ENCODE measurements around the gene ACKR2.
A peak's percentile ranks its signal among the peaks of the same experiment; 100 is the strongest.

Gene ACKR2

DNA sequence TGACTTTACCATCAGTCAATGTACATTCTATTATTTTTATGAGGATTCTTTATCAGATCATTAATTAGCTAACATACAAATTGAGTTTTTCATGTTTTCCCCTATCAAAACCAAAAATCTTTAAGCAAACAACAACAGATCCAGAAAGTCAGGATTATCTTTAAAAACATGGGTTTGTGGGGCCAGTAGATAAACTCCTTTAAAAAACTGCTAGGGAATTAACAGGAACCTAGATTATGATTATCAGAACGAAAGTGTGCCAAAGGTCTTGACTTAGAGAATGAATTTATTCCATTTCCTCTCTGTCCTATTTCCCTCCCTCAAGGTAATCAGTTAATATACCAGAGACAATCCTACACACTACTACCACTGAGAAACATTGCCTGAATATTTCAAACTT, 23.0 kb upstream of the ACKR2 start:
- DNase-seq (ENCODE audit: low spot score in 2 of 2): no peak
- peaks cover 29% of the 10 kb centered on the region for H3K36me3 ChIP-seq (replicated peaks)
- in situ Hi-C loops (cut with MboI; ENCODE audit: low sequenced_read_pairs): loop anchor here (10.0 kb wide), 1 partner anchor 99 kb away; no protein-coding TSS in a partner anchor

GRCh38 chr3:42786631-42787030, 22.6 kb upstream of the ACKR2 start:
- Histone ChIP-seq H3K9me3 (no peaks in the 10 kb centered on the region), H3K4me1 (no peaks in the 10 kb centered on the region), H3K36me3 (replicated peaks) (peaks cover 29% of the 10 kb centered on the region), H3K4me3 (no peak overlapping the region), H3K27me3 (ENCODE audit: low read depth) (no peaks in the 10 kb centered on the region)
- in situ Hi-C loops (cut with MboI; ENCODE audit: low sequenced_read_pairs): loop anchor here (10.0 kb wide), 1 partner anchor 98 kb away; no protein-coding TSS in a partner anchor
- DNase-seq (ENCODE audit: low spot score in 2 of 2): no peak

More for the DNA sequence above, 23.0 kb upstream of the ACKR2 start:
- Histone ChIP-seq H3K27me3 (ENCODE audit: low read depth) (no peaks in the 10 kb centered on the region), H3K9me3 (no peaks in the 10 kb centered on the region), H3K4me1 (no peaks in the 10 kb centered on the region), H3K4me3 (no peak overlapping the region)

DNA sequence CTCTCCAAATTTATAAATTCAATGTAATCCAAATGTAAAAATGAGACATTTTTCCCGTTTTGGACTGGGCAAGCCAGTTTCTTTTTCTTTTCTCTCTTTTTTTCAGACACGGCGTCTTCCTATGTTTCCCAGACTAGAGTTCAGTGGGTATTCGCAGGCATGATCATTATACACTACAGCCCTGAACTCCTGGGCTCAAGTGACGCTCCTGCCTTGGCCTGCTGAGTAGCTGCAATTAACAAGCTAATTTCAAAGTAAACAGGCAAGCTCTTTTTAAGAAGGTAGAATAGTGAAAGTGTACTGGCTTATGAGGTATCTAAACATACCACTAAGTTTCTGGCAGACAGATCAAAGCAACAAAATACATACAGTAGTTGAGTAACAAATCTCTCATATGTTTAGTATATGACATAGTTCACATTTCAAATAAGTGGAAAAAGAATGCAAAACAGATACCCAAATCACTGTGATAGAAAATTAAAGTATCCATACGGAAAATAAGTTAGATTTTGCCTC, 18.5 kb upstream of the ACKR2 start:
- H3K4me1 ChIP-seq: peaks cover 6% of the 10 kb centered on the region
- H3K4me3 ChIP-seq: no peak overlapping the region
- H3K27me3 ChIP-seq (ENCODE audit: low read depth): no peaks in the 10 kb centered on the region
- no peak for DNase-seq (ENCODE audit: low spot score in 2 of 2)
- H3K9me3 ChIP-seq: no peaks in the 10 kb centered on the region
- peaks cover 21% of the 10 kb centered on the region for H3K36me3 ChIP-seq (replicated peaks)
- in situ Hi-C loops (cut with MboI; ENCODE audit: low sequenced_read_pairs): no loop called here

- Histone ChIP-seq H3K4me3 (no peak overlapping the region), H3K9me3 (peaks cover 2% of the 10 kb centered on the region; the same call in 1 of the 2 replicates), H3K36me3 (replicated peaks) (peaks cover 19% of the 10 kb centered on the region), H3K27me3 (ENCODE audit: low read depth) (no peaks in the 10 kb centered on the region), H3K4me1 (peaks cover 14% of the 10 kb centered on the region)
- in situ Hi-C loops (cut with MboI; ENCODE audit: low sequenced_read_pairs): no loop called here
- peak in 1 of 2 experiments; percentile 41 for DNase-seq (ENCODE audit: low spot score in 2 of 2)
These were observed 13.5 kb upstream of the ACKR2 start for GRCh38 chr3:42795621-42796181.

GRCh38 chr3:42796332-42796885, 12.8 kb upstream of the ACKR2 start:
- in situ Hi-C loops (cut with MboI; ENCODE audit: low sequenced_read_pairs): no loop called here
- peaks cover 2% of the 10 kb centered on the region; the same call in 1 of the 2 replicates for H3K9me3 ChIP-seq
- H3K4me3 ChIP-seq: no peak overlapping the region
- H3K36me3 ChIP-seq (replicated peaks): peaks cover 19% of the 10 kb centered on the region
- H3K4me1 ChIP-seq: peaks cover 14% of the 10 kb centered on the region
- H3K27me3 ChIP-seq (ENCODE audit: low read depth): no peaks in the 10 kb centered on the region
- DNase-seq (ENCODE audit: low spot score in 2 of 2): no peak

DNA sequence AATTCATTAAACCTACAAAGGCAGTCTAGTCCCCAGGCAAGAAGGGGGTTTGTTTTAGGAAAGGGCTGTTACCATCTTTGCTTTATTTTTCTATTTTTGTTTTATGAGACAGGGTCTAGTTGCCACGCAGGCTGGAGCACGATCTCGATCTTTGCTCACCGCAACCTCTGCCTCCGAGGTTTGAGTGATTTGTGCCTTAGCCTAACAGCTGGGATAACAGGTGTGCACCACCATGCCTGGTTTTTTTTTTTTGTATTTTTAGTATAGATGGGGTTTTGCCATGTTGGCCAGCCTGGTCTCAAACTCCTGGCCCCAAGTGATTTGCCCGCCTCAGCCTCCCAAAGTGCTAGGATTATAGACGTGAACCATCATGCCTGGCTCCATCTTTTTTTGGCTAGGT, 9.9 kb upstream of the ACKR2 start:
- Histone ChIP-seq H3K4me1 (peaks cover 23% of the 10 kb centered on the region), H3K36me3 (replicated peaks) (peaks cover 5% of the 10 kb centered on the region), H3K4me3 (no peak overlapping the region), H3K27me3 (ENCODE audit: low read depth) (no peaks in the 10 kb centered on the region), H3K9me3 (peaks cover 2% of the 10 kb centered on the region; the same call in 1 of the 2 replicates)
- DNase-seq (ENCODE audit: low spot score in 2 of 2): no peak
- in situ Hi-C loops (cut with MboI; ENCODE audit: low sequenced_read_pairs): no loop called here

- peaks cover 26% of the 10 kb centered on the region for H3K4me1 ChIP-seq
- peaks cover 5% of the 10 kb centered on the region; the same call in 1 of the 2 replicates for H3K36me3 ChIP-seq (replicated peaks)
- in situ Hi-C loops (cut with MboI; ENCODE audit: low sequenced_read_pairs): no loop called here
These were observed 9.0 kb upstream of the ACKR2 start for GRCh38 chr3:42800251-42800650.

GRCh38 chr3:42801048-42801620, 8.1 kb upstream of the ACKR2 start:
- Histone ChIP-seq H3K27me3 (ENCODE audit: low read depth) (no peaks in the 10 kb centered on the region), H3K36me3 (replicated peaks) (peaks cover 5% of the 10 kb centered on the region; the same call in 1 of the 2 replicates), H3K9me3 (peaks cover 2% of the 10 kb centered on the region; the same call in 1 of the 2 replicates), H3K4me1 (peaks cover 17% of the 10 kb centered on the region), H3K4me3 (no peak overlapping the region)
- DNase-seq (ENCODE audit: low spot score in 2 of 2): no peak
- in situ Hi-C loops (cut with MboI; ENCODE audit: low sequenced_read_pairs): no loop called here

More at GRCh38 chr3:42800251-42800650, 9.0 kb upstream of the ACKR2 start:
- DNase-seq (ENCODE audit: low spot score in 2 of 2): no peak
- Histone ChIP-seq H3K27me3 (ENCODE audit: low read depth) (no peaks in the 10 kb centered on the region), H3K9me3 (peaks cover 2% of the 10 kb centered on the region; the same call in 1 of the 2 replicates), H3K4me3 (no peak overlapping the region)

DNA sequence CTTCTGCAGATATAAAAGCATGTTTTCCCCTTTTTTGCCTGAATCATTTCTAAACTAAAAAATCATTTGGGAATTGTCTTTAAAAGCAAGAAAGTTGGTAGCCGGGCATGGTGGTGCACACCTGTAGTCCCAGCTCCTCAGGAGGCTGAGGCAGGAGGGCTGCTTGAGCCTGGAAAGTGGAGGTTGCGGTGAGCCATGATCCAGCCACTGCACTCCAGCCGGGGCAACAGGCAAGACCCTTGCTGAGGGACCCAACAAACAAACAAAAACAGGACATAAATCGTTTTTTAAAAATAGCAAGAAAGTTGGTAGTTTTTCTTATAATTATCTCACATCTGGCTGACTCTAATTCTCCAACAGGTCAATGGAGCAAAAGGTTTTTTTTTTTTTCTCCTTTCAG, 7.5 kb upstream of the ACKR2 start:
- Histone ChIP-seq H3K4me1 (peaks cover 13% of the 10 kb centered on the region), H3K27me3 (ENCODE audit: low read depth) (no peaks in the 10 kb centered on the region), H3K4me3 (no peak overlapping the region), H3K9me3 (no peaks in the 10 kb centered on the region; the same call in 1 of the 2 replicates), H3K36me3 (replicated peaks) (peaks cover 5% of the 10 kb centered on the region; the same call in 1 of the 2 replicates)
- no peak for DNase-seq (ENCODE audit: low spot score in 2 of 2)
- in situ Hi-C loops (cut with MboI; ENCODE audit: low sequenced_read_pairs): no loop called here

GRCh38 chr3:42802876-42803413, 6.3 kb upstream of the ACKR2 start:
- Histone ChIP-seq H3K36me3 (replicated peaks) (peaks cover 5% of the 10 kb centered on the region; the same call in 1 of the 2 replicates), H3K27me3 (ENCODE audit: low read depth) (no peaks in the 10 kb centered on the region), H3K9me3 (no peaks in the 10 kb centered on the region; the same call in 1 of the 2 replicates), H3K4me3 (peak overlapping the region; percentile 71), H3K4me1 (peaks cover 24% of the 10 kb centered on the region)
- DNase-seq (ENCODE audit: low spot score in 2 of 2): no peak
- in situ Hi-C loops (cut with MboI; ENCODE audit: low sequenced_read_pairs): no loop called here

GRCh38 chr3:42803414-42804105, 5.7 kb upstream of the ACKR2 start:
- H3K9me3 ChIP-seq: no peaks in the 10 kb centered on the region; the same call in 1 of the 2 replicates
- DNase-seq (ENCODE audit: low spot score in 2 of 2): peak; percentile 36 to 43
- in situ Hi-C loops (cut with MboI; ENCODE audit: low sequenced_read_pairs): no loop called here
- peaks cover 5% of the 10 kb centered on the region; the same call in 1 of the 2 replicates for H3K36me3 ChIP-seq (replicated peaks)
- no peaks in the 10 kb centered on the region for H3K27me3 ChIP-seq (ENCODE audit: low read depth)
- peaks cover 25% of the 10 kb centered on the region for H3K4me1 ChIP-seq
- H3K4me3 ChIP-seq: peak overlapping the region; percentile 71

GRCh38 chr3:42804106-42804830, 5.0 kb upstream of the ACKR2 start, which contains the start of gene HIGD1A:
Gene HIGD1A (minus strand): TSS chr3:42804490. CDS start chr3:42794253, 10,237 bp downstream.
- peak; percentile 95 to 97 for DNase-seq (ENCODE audit: low spot score in 2 of 2)
- Histone ChIP-seq H3K4me1 (peaks cover 25% of the 10 kb centered on the region), H3K27me3 (ENCODE audit: low read depth) (no peaks in the 10 kb centered on the region), H3K36me3 (replicated peaks) (peaks cover 5% of the 10 kb centered on the region; the same call in 1 of the 2 replicates), H3K9me3 (no peaks in the 10 kb centered on the region; the same call in 1 of the 2 replicates), H3K4me3 (peak within 1 kb of the TSS; percentile 71)
- in situ Hi-C loops (cut with MboI; ENCODE audit: low sequenced_read_pairs): no loop called here

DNA sequence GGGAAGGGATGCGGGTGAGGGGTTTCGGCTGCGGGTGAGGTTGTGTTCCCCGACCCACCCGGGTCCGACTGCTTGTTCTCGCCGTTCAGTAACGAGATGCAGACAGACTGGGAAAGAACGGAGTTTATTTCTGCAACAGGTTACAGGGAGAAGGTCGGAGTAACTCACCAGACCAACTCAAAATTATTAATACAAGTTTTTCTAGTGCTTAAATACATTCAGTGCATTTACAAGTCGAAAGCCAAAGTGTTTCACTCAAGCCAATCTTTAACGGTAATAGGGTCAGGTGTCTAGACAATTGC, 4.5 kb upstream of the ACKR2 start:
- H3K9me3 ChIP-seq: no peaks in the 10 kb centered on the region; the same call in 1 of the 2 replicates
- H3K4me1 ChIP-seq: peaks cover 25% of the 10 kb centered on the region
- in situ Hi-C loops (cut with MboI; ENCODE audit: low sequenced_read_pairs): no loop called here

More for the DNA sequence above, 4.5 kb upstream of the ACKR2 start:
- peaks cover 3% of the 10 kb centered on the region; the same call in 1 of the 2 replicates for H3K36me3 ChIP-seq (replicated peaks)
- H3K4me3 ChIP-seq: peak overlapping the region; percentile 71
- H3K27me3 ChIP-seq (ENCODE audit: low read depth): no peaks in the 10 kb centered on the region
- DNase-seq (ENCODE audit: low spot score in 2 of 2): no peak

Data from HAP-1 (cell line).